HG03342 (cell line): ENCODE results near the gene SLC35G1.
A peak's percentile ranks its signal among the peaks of the same experiment; 100 is the strongest.

Experiments used
- ATAC-seq: cut with Tn5 transposase; IDR thresholded peaks from one replicate; pipeline ENCODE4 v1.9.1; 2021; ENCODE audit warnings: mild to moderate bottlenecking, moderate library complexity; ENCODE audit not compliant: unreplicated experiment

SLC35G1 gene

GRCh38 chr10:93893646-93894515 is at the start of gene SLC35G1:
SLC35G1 (plus strand) TSS chr10:93893978; CDS start chr10:93894034, 56 bp downstream.
- ATAC-seq: peak; percentile 94

GRCh38 chr10:93844979-93845626 is 48.7 kb upstream of the SLC35G1 start:
- ATAC-seq: no peak

- no peak for ATAC-seq
Observed at GRCh38 chr10:93849593-93849992, 44.2 kb upstream of the SLC35G1 start.

- no peak for ATAC-seq
Observed at GRCh38 chr10:93850031-93851015, 43.5 kb upstream of the SLC35G1 start.

- no peak for ATAC-seq
Observed at GRCh38 chr10:93851169-93851568, 42.6 kb upstream of the SLC35G1 start.

GRCh38 chr10:93852476-93853095 is 41.2 kb upstream of the SLC35G1 start:
- ATAC-seq: no peak

GRCh38 chr10:93854975-93855374 is 38.8 kb upstream of the SLC35G1 start:
- no peak for ATAC-seq

GRCh38 chr10:93856349-93857145 is 37.2 kb upstream of the SLC35G1 start:
- no peak for ATAC-seq

GRCh38 chr10:93859049-93859655 is 34.6 kb upstream of the SLC35G1 start:
- no peak for ATAC-seq

- no peak for ATAC-seq
Observed at GRCh38 chr10:93861825-93862224, 32.0 kb upstream of the SLC35G1 start.

- no peak for ATAC-seq
Observed at GRCh38 chr10:93865794-93866425, 27.9 kb upstream of the SLC35G1 start.

GRCh38 chr10:93867525-93867924 is 26.3 kb upstream of the SLC35G1 start:
- ATAC-seq: no peak

- no peak for ATAC-seq
Observed at GRCh38 chr10:93871671-93872204, 22.0 kb upstream of the SLC35G1 start.

- no peak for ATAC-seq
Observed at GRCh38 chr10:93872375-93873158, 21.2 kb upstream of the SLC35G1 start.

- no peak for ATAC-seq
Observed at GRCh38 chr10:93873420-93874115, 20.2 kb upstream of the SLC35G1 start.

- ATAC-seq: no peak
Observed at GRCh38 chr10:93874309-93875031, 19.3 kb upstream of the SLC35G1 start.

GRCh38 chr10:93875032-93875358 is 18.8 kb upstream of the SLC35G1 start:
- ATAC-seq: no peak
